Stimulated activated CD4-positive, alpha-beta T cell treated with anti-CD3 and anti-CD28 coated beads, Interleukin-4, amount 100 ng/mL, for 48 hours (primary cell): ENCODE measurements around the gene ROS1.

Experiments
- DNase-seq, 2 donors: peaks; one replicate each; pipeline ENCODE4 v3.0.0-alpha.2; 2020; ENCODE audit warnings: low read depth in 2 of 2

Gene ROS1

DNA sequence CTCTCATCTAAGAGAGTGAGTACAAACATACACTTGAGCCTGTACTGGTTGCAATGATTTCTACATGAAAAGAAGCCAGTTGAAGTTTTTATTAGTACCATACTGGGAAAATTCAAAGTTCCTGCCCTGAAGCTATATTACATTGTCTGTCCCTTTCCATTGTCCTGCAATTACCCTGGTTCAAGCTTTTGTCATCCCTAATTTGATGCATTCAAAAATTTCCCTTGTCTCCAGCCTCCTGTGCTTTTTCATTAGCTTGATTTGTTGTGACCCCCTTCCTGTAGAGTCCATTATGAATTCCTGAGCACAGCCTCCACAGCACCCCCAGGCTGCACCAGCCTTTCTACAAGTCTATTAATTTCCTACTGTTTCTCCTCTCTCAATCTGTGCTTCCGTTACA, 114.0 kb downstream of the ROS1 start:
- no peak for DNase-seq

DNA sequence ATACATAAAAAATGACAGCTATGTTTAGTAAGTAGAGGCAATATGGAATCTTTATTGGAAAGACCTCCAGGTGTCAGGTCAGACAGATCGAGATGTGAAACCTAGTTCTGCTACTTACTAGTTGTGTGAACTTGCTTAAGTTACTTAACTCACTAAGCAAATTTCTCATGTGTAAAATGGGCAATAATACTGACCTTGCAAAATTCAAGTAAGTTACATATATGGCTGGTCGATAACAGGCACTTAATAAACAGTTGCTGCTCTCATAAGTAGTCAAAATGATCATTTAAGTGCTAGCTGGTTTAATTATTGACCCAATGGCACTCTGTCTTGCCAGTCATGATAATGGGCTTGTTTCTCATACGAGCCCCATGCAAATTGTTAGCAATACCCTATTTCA, 114.4 kb downstream of the ROS1 start:
- DNase-seq: no peak

DNA sequence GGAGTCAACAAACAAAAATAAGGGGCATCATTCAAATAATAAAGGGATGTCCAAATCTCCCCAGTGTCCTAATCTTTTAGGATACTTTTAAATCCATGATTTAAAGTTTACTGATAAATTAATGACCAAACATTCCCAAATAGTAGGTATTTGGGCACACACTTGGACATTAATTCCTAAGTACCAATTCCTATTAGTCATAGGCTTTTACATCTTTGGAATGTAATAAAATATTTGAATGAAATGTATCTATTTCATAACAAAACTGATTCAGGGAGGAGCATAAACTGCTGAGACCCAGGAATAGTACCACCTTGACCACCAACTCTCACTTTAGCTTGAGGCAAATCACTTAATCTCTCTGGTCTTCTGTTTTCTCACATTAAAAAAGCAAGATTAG, 116.1 kb downstream of the ROS1 start:
- DNase-seq: no peak

DNA sequence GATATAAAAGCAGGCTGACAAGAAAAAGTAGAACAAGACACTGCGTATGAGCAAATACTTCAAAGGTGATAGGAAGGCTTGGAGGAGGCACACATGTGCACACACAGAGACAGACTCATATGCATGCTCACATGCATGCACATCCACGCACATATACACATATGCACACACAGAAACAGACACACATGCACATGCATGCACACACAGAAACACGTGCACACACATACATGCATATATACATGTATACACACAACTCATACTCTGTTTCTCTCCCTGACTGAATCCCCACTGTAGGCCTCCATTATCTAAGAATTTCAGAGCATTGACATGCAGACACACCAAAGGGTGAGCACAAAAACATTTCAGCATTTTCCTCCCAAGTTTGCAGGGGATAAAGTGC, 116.7 kb downstream of the ROS1 start:
- no peak for DNase-seq

DNA sequence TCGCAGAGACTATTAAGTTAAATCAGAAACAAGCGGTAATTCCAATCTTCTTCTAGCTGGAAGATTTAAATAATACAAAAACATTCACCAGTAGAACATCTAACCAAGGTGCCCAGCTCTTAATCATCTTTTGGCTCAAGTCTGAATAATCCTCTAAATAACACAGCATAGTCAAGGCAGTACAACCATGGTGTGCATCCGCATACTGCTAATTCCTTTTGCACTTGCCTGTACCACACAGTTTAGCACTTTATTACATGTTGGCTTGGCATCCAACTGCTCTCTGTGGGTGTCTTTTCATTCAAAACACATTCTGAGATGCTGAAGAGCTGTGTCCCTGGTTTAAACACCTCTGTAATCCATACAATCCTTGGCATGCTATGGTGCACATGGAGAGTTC, 118.1 kb downstream of the ROS1 start:
- no peak for DNase-seq

DNA sequence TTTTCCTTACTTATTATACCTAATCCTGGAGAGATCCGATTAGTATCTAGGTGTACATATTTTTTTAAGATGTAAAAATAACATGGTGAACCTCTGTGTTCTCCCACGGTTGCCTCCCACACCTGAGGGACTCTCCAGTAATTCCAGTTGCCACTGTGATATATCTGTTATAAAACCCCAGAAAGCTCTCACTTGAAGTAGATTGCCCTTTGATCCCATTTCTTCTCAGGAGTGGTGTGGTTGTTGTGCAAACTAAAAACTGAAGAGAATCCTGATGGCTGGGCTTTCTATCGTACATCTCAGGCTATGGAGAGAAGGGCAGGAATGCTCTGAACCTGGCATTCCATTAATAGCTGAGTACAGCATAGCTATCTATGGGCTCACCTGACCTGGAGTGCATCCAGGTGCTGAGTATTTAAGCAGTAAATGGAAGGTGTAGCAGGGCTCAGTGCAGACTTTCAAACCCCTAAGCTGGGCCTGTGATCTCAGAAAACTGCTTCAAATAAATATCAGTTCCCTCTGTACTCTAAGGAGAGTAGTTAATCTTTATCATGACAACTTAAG, 119.4 kb downstream of the ROS1 start:
- no peak for DNase-seq

DNA sequence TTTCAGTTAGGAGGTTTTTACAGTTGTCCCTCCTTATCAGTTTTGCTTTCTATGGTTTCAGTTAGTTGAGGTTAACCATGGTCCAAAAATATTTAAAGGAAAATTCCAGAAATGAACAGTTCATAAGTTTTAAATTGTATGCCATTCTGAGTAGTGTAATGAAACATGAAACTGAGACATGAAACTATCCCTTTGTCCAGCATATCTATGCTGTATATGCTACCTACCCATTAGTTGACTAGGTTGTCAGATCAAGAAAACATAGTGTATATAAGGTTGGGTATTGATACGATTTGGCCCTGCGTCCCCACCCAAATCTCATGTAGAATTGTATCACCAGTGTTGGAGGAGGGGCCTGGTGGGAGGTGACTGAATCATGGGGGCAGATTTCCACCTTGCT, 121.3 kb downstream of the ROS1 start:
- DNase-seq: no peak

DNA sequence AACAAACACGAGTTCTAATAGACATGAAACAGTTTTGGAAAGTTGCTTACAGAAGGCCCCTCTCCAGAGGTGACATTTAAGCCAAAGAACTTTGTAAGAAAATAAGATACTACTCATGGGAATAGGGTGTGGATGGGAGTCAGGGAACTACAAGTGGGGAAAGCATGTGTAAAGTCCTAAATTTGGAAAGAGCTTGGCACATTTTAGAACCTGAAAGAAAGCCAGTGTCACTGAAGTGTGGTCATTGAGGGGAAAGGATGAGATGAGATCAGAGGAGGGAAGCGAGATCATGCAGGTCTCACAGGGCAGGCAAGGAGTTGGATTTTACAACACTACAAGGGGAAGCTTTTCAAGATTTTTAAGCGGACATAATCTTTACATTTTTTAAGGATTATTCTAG, 122.4 kb downstream of the ROS1 start:
- DNase-seq: no peak

DNA sequence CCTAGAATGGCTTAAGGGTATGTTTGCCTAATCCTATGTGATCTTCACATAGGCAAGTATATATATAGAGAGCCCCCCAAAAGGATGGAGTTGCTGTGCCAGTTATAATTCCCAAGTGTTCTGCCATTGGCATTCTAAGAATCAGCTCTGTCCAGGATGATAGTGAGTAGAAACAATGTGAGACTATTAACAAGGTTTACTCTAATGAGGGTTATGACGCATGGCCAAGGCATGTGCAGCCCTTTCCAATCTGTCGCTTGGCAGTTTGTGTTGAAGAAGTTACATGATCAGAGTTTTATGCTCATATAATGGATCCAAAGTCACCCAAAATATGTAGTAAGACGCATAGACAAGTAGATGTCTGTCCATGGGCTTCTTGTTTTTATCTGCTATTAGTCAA, 126.8 kb downstream of the ROS1 start:
- DNase-seq: no peak

DNA sequence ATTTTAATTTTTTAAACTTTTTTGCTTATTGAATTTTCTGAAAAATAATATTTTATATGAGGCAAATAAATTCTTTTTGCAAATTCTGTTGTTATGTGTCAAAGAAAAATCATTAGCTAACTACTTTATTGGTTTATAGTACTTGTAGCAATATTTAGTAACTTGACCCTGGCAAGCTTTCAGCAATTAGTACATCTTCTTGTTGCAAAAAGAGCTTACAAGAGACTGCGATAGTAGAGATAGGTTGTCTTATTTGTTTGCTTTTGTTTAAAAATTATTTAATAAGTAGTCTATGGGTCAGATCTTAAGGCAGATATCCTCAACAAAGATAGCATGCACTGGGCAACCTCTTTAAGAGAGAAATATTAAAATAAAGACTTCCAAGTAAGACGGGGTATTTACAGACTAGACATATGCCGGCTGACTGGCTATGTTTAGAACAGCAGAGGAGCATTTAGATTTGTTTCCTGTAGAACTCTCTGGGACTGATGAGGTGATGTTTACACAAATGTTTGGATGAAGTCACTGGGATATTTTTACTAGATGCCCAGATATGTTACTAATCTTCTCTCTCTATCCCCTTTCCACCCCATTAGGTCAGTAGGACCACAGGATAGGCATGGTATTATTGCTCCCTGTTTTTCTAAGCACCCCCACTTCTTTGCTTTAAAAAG, 135.4 kb downstream of the ROS1 start:
- DNase-seq: no peak

DNA sequence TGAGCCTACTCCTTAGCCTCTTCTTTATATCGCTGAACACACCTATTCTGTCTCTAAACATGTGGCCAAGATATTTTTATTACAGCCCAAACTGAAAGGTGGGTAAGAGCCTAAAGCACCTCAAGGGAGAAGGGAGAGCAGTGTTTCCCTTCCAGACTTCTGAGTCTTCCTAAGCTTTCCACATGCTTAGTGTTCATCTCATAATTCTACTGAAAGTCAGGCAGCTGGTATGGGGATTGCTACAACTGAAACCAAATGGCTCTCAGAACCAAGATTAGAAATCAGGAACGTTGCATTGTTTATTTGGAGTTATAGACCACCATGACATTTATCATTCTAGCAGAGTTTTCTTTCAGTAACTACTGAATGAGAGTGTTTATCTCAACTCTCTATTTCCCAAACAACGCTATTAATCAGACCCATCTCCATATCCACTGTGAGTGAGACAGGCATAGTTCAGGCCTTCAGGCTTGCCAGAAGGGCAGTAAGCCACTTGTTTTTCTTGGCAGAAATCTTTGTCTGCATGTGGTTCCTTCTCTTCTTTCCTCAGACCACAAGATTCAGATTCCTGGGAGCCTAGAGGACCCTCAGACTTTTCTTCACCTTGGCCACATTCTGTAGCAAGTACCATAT, 137.5 kb downstream of the ROS1 start:
- DNase-seq: no peak

DNA sequence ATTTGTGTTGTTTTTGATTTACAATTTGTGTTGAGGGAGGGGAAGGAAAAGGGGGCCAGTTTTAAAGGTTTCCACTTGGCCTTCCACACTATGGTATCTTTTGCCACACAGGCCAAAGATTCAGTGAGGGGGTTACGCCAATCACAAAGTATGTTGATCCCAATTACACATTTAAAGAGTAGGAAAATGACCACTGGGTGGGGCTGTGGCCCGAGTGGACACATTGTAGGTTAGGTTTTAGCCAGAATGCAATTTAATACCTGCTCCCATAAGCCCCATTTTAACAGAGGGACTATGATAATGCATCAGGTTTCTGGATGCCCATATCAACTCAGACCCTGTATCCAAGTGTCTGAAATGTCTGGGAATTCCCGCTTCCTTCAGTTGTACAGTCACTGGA, 144.8 kb downstream of the ROS1 start:
- DNase-seq: no peak

DNA sequence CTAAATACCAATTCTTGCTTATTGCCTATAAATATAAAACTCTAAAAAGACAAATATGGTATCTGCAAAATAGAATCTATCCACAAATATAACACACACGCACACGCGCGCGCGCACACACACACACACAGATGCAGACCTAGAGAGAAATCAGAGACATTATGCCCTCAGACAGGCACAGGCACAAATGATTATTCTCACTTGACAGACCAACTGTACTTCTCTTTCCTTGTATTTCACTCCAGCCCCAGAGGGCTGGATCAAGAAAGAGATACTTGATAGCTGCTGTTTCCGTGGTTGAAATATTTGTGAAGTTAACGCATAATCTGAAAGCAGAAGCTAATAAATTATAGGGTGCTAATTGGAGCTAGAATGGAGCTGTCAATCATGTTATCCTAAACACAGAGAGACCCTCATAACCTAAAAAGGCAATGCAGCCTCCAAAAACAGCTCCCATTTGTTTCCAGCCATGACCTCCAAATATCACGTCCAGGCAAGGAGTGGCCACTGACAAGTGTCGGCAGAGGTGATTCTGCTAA, 148.9 kb downstream of the ROS1 start:
- DNase-seq: no peak

DNA sequence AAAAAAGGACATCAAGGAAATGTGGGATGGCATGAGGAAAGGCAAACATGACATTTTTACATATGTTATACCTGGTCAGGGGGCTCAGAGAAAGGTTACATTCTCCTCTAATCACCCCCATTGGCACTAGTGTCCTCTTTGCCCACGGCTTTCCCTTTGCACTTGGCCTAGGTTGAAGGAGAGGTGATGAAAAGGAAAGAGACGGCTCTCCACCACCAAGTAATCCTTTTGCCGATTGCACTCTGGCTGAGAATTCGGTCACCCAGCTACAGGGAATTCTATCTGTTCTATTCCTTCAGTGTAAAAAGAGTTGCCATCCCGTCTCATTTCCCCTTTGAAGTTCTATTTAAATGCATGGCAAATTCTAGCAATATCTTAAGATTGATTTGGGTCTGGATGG, 150.0 kb downstream of the ROS1 start:
- no peak for DNase-seq

DNA sequence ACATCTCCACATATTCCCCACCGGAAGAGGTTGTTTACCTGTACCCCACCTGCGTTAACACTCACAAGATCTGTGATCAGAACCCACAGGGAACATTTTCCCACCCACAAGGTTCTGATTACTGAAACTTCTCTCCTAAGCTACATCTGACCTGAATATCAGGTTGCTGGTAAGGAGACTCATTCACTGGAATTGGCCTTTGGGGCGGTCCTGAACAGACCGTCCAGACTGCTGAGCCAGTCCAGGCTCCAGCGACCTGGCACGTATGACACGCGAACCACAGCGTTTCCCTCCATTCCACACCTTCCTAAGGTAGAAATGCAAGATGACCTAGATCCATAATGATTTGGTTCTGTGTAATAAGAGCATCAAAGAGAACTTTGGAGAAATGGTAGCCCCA, 150.5 kb downstream of the ROS1 start:
- DNase-seq: no peak

DNA sequence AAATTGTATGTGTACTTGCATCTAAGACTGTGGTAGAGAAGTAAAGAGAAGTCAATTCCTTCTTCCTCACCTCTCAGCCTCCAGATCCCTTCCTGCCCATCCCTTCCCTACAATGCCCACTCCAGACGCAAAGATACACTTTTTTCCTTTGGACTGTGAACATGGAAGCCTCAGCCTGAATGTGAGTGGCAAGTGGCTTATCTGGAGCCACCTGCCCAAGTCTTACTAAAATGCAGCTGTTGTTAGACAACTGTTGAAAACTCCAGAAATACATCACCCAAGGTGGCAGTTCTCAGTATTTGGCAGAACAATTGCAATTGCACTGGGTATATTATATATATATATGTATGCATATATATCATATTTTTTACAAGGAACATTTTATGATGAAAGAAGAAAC, 152.9 kb downstream of the ROS1 start:
- no peak for DNase-seq

DNA sequence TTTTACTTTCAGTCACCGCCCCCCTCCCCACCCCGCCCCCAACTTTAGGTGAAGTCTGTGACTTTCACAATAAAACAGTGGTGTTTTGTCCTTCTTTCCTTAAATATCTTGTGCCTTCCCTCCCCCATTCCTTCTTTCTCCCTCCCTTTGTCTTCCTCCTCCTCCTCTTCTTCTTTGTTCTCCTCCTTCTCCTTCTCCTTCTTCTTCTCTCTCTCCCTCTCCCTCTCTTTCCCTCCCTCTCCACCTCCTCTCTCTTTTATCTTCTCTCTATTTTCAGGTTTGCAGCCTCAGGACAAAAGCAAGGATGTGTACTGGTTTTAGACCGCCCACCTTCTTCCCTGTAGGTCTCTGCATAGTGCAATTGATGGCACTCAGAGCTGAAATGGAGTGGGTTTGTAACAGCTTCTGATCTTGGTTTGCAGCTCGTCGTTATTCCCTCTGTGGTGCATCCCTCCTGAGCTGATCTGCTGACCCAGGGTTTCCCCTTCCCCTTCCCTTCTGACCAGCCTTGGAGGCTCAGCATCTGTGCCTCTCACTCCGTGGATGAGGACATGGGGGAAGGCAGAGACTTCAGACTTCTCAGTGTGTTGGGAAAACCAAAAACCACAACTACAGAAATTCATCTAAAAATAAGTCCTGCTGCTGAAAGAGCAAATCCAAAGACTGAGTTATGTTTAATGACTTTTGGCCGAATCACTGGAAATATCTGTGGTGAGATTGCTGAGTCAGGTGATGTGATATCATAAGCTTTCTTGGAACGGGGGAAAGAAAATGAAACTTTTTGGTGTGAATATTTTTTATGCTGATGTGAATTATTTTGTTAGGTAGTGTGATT, 153.5 kb downstream of the ROS1 start:
- no peak for DNase-seq

DNA sequence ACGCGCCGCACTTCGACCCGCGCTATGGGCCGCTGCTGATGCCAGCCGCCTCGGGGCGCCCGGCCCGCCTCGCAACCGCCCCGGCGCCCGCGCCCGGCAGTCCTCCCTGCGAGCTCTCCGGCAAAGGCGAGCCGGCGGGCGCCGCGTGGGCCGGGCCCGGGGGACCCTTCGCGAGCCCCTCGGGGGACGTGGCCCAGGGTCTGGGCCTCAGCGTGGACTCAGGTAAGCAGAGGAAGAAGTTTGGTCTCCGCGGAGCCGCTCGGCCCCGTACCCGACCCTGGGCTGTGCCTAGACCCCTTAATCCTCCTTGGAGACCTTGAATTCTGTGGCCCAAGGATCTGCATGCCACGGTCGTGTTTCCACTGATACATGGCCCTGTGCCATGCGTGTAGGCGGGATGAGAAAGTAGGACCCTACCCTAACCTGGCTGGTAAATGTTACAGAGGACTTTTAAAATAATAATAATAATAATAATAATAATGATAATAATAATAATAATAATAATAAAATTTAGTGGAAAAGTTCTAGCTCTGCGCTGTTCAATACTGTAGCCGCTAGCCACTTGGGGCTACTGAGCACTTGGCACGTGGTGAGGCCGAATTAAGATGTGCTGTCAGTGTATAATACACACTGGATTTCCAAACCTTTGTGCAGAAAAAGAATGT, 154.8 kb downstream of the ROS1 start:
- DNase-seq: no peak

DNA sequence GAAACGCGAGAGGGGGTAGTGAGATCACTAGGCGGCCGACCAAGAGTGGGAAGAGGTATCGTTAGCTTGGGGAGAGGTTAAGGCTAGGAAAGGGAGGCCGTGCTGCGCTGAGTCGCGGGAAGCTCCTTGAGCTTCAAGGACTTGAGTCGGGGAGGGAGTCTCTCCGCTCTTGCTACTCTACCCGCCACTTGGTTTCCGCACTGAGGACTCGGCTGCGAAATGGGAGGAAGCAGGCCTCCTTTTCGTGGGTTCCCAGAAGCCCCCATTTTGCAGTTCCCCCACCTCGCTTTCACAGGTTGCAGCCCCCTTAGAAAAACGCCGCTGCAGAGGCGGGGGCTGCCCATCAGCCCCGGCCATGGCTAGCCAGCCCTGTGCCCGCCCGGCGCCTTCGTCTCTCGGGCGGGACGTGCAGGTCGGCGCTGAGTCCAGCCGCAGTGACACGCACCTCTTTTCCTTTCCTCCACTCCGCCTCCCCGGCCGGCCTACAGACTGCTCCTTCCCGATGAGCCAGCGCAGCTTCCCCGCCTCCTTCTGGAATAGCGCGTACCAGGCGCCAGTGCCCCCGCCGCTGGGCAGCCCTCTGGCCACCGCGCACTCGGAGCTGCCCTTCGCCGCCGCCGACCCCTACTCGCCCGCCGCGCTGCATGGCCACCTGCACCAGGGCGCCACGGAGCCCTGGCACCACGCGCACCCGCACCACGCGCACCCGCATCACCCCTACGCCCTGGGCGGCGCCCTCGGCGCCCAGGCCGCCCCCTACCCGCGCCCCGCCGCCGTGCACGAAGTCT, 155.5 kb downstream of the ROS1 start:
- DNase-seq: no peak

DNA sequence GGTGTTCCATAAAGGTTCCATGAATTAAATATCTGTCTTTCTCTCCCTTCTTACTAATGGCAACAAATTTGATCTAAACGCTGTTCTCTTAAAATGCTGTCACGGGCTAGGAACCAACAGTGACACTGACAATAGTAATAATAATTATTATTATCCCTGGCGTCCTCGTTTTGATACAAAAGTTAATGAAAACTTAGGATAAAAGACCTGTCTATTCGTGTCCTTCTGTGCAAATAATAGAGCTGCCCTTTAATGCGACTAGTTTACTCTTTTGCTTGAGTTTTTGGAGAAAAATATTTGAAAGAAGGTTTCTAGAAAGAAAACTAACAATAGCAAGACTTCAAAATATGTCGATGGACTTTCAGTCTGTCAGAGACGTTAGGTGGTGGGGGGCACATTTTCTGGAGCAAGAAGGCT, 156.1 kb downstream of the ROS1 start:
- no peak for DNase-seq

DNA sequence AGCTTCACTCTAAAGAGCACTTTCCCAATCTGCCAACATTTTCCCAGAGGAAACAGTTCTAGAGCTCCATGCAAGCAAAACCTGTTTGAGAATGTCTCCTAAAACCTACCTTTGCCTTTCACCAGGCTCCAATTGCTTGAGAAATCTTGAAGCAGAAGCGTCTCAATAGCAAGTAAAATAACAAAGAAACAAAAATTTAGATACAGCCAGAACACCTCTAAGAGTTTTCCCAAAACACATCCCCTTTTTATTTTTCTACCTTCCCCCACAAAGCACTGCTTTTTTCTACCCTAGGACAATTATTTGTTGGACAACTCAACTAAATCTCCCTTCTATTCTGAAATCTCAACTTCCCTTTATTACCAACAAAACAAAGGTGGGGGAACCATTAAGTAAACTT, 156.8 kb downstream of the ROS1 start:
- no peak for DNase-seq
